Karpas-422 (cell line): ENCODE measurements around the gene WDR89. TPM values are rescaled to one million over a fixed set of nuclear protein-coding genes. Genes with fewer than 3 reads are reported as not detected.

Source experiments
- DNase-seq: peaks from one replicate; pipeline ENCODE4 v3.0.0-alpha.2; 2015
- H2AFZ ChIP-seq: fragments of 200-600 bp; sonication (generic); 2 replicates; pipeline ENCODE4 v1.6.1; 2014; ENCODE audit warnings: antibody characterized with exemption, low read length, mixed read lengths
- H3K27ac ChIP-seq: fragments of 200-600 bp; sonication (generic); 2 replicates; pipeline ENCODE4 v1.5.1; 2014; ENCODE audit warnings: mild to moderate bottlenecking, low read length, moderate library complexity
- H3K27me3 ChIP-seq: fragments of 200-600 bp; sonication (generic); 2 replicates; pipeline ENCODE4 v1.6.1; 2014; ENCODE audit warnings: low read length, mixed read lengths
- H3K36me3 ChIP-seq: fragments of 200-600 bp; sonication (generic); 2 replicates; pipeline ENCODE4 v1.6.1; 2014; ENCODE audit warnings: low read length, mixed read lengths; ENCODE audit not compliant: insufficient read depth
- H3K4me1 ChIP-seq: fragments of 200-600 bp; sonication (generic); 2 replicates; pipeline ENCODE4 v1.6.1; 2014; ENCODE audit warnings: mild to moderate bottlenecking, low read length, mixed read lengths
- H3K4me2 ChIP-seq: fragments of 200-600 bp; sonication (generic); 2 replicates; pipeline ENCODE4 v1.6.1; 2014; ENCODE audit warnings: low read length, low read depth, mild to moderate bottlenecking; ENCODE audit not compliant: poor library complexity, severe bottlenecking
- H3K4me3 ChIP-seq: fragments of 200-600 bp; sonication (generic); 2 replicates; pipeline ENCODE4 v1.5.1; 2014; ENCODE audit warnings: mild to moderate bottlenecking, antibody characterized with exemption, low read length, mixed read lengths
- H3K79me2 ChIP-seq: fragments of 200-600 bp; sonication (generic); 2 replicates; pipeline ENCODE4 v1.6.1; 2014; ENCODE audit warnings: mild to moderate bottlenecking, low read length, mixed read lengths
- H3K9ac ChIP-seq: fragments of 200-600 bp; sonication (generic); 2 replicates; pipeline ENCODE4 v1.6.0; 2014; ENCODE audit warnings: low read length
- H3K9me2 ChIP-seq: fragments of 200-600 bp; sonication (generic), shearing (Covaris generic); replicated peaks from 2 replicates; pipeline ENCODE4 v1.6.0; 2014; ENCODE audit warnings: mild to moderate bottlenecking, low read length, moderate library complexity; ENCODE audit not compliant: insufficient read depth
- H3K9me3 ChIP-seq: fragments of 300-700, 200-600 bp; sonication (generic); 2 replicates; pipeline ENCODE4 v1.6.1; 2014; ENCODE audit warnings: low read length, mixed read lengths
- H4K20me1 ChIP-seq: fragments of 200-600 bp; sonication (generic); 2 replicates; pipeline ENCODE4 v1.6.1; 2014; ENCODE audit warnings: mild to moderate bottlenecking, antibody characterized with exemption, low read length, low read depth; ENCODE audit not compliant: insufficient read depth
- total RNA-seq: library from RNA; depleted of rRNA; stranded (reverse); fragments of >200 nt; shearing (Covaris generic); gene quantifications from 2 replicates; pipeline ENCODE4 v1.2.3, GENCODE V29; 2014; ENCODE audit warnings: low replicate concordance; rRNA removed

Gene WDR89, protein sequence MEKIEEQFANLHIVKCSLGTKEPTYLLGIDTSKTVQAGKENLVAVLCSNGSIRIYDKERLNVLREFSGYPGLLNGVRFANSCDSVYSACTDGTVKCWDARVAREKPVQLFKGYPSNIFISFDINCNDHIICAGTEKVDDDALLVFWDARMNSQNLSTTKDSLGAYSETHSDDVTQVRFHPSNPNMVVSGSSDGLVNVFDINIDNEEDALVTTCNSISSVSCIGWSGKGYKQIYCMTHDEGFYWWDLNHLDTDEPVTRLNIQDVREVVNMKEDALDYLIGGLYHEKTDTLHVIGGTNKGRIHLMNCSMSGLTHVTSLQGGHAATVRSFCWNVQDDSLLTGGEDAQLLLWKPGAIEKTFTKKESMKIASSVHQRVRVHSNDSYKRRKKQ
- 20.1 and 34.4 TPM in 2 replicates for total RNA-seq

DNA sequence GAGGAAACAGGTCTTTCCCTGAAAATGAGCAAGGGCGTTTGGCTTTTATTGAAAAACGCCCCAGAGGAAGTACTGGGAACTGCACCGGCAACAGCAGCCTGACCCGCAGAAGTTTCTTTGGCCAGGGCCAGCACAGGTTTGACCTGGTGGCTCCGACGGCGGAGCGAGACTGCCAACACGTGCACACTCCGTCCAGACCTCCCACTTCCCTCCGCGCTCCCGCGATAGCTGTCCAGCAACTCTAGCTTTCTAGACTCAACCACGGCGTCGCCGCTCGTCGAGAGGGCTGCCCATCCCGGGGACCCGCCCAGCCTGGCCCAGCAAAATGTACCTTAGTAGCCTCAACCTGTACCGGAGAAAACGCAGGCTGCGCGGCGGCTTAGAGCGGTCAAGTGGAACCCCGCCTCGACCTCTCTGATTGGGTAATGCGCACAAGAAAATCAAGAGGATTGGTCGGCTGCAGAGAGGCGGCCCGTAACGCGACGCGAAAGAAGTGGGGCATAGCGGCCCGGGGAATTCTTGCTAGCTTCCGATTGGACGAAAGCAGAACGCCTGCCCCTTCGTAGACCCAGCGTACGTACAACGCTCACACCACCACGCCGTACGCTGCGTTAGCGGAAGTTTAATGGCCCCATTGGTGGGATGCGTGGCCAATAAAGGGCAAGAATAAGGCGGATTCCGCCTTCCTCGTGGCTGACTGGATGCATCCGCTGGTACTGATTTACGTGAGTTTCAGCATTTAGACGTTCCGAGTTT, at the start of gene WDR89:
Gene WDR89, minus strand, starts transcription at position 399 of the 756 bp plus-strand sequence. CDS start 41,929 bp downstream, outside the sequence.
- Histone ChIP-seq H3K9ac (peak within 1 kb of the TSS; percentile 78), H2AFZ (peak within 1 kb of the TSS; percentile 74), H3K4me3 (peak within 1 kb of the TSS; percentile 75), H4K20me1 (no peaks in the 10 kb centered on the region), H3K79me2 (peaks cover 76% of the 10 kb centered on the region), H3K27ac (peak within 1 kb of the TSS; percentile 90), H3K4me1 (peaks cover 30% of the 10 kb centered on the region), H3K9me2 (no peaks in the 10 kb centered on the region), H3K9me3 (peaks cover 5% of the 10 kb centered on the region; the same call in 1 of the 2 replicates), H3K36me3 (peaks cover 16% of the 10 kb centered on the region; the same call in 1 of the 2 replicates), H3K4me2 (peak within 1 kb of the TSS; percentile 92), H3K27me3 (no peaks in the 10 kb centered on the region)
- peak; percentile 100 for DNase-seq

DNA sequence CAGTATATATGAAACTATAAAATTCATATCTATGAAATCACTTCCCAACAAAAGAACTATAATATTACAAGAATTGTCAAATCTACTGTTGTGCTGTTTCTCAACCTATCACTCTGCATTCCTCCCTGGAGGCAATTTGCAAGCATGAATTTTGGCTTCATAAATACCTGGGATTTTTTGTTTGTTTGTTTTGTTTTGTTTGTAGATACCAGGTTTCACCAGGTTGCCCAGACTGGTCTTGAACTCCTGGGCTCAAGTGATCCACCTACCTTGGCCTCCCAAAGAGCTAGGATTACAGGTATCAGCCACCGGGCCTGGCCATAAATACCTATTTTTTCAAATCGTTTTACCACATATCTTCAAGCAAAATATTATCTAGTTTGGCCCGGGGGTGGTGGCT, 47.5 kb upstream of the WDR89 start:
- H3K36me3 ChIP-seq, result peaks cover 62% of the 10 kb centered on the region

DNA sequence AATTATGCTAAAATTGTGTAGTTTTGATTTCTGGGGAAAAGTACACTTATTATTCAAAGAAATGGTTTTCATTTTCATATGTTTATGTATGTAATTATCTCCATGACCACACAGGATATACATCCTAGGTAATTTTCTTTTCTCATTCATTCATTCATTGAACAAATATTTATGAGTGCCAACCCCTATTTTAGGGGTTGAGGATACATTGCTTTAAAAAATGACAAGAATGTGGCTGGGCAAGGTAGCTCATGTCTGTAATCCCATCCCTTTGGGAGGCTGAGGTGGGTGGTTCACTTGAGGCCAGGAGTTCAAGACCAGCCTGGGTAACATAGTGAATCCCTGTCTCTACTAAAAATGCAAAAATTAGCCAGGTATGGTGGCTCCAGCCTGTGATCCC, 45.3 kb upstream of the WDR89 start:
- no peaks in the 10 kb centered on the region for H4K20me1 ChIP-seq
- DNase-seq, result no peak
- no peak overlapping the region for H3K4me3 ChIP-seq
- H3K4me2 ChIP-seq, result no peak overlapping the region
- H3K79me2 ChIP-seq, result peaks cover 86% of the 10 kb centered on the region
- no peak overlapping the region for H3K27ac ChIP-seq
- no peak overlapping the region for H3K9ac ChIP-seq
- H3K9me2 ChIP-seq, result no peaks in the 10 kb centered on the region
- H3K9me3 ChIP-seq, result no peaks in the 10 kb centered on the region
- no peaks in the 10 kb centered on the region for H3K4me1 ChIP-seq
- H3K27me3 ChIP-seq, result no peaks in the 10 kb centered on the region
- no peak overlapping the region for H2AFZ ChIP-seq
- peaks cover 66% of the 10 kb centered on the region for H3K36me3 ChIP-seq

More for the DNA sequence above, 47.5 kb upstream of the WDR89 start:
- Histone ChIP-seq H3K4me2 (no peak overlapping the region), H4K20me1 (no peaks in the 10 kb centered on the region), H2AFZ (no peak overlapping the region), H3K9me3 (no peaks in the 10 kb centered on the region), H3K9ac (no peak overlapping the region), H3K27ac (no peak overlapping the region), H3K4me1 (peaks cover 10% of the 10 kb centered on the region; the same call in 1 of the 2 replicates), H3K9me2 (no peaks in the 10 kb centered on the region), H3K79me2 (peaks cover 86% of the 10 kb centered on the region), H3K27me3 (no peaks in the 10 kb centered on the region), H3K4me3 (no peak overlapping the region)
- DNase-seq, result no peak

DNA sequence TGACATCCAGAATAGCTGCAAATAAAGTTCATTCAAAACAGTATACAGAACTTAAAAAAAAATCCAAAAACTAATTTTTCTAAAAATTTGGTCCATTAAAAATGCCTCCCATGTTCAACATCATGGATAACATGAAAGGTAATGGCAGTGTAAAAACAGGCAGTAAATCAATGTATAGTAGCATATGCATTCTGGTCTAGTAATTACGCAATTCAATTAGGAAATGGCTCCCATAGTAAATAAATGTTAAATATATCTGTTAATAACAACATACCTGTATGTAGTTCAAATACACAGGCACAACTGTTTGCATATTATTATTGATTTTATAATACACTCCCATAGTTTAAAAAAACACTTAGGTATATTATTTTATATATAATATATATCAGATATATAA, 43.7 kb upstream of the WDR89 start:
- no peaks in the 10 kb centered on the region for H3K9me2 ChIP-seq
- H4K20me1 ChIP-seq, result no peaks in the 10 kb centered on the region
- peaks cover 68% of the 10 kb centered on the region for H3K36me3 ChIP-seq
- no peaks in the 10 kb centered on the region for H3K9me3 ChIP-seq
- no peaks in the 10 kb centered on the region for H3K27me3 ChIP-seq
- no peak overlapping the region for H3K27ac ChIP-seq
- H3K4me2 ChIP-seq, result no peak overlapping the region
- DNase-seq, result no peak
- H2AFZ ChIP-seq, result no peak overlapping the region
- H3K4me3 ChIP-seq, result no peak overlapping the region
- no peak overlapping the region for H3K9ac ChIP-seq
- peaks cover 84% of the 10 kb centered on the region for H3K79me2 ChIP-seq
- H3K4me1 ChIP-seq, result no peaks in the 10 kb centered on the region

DNA sequence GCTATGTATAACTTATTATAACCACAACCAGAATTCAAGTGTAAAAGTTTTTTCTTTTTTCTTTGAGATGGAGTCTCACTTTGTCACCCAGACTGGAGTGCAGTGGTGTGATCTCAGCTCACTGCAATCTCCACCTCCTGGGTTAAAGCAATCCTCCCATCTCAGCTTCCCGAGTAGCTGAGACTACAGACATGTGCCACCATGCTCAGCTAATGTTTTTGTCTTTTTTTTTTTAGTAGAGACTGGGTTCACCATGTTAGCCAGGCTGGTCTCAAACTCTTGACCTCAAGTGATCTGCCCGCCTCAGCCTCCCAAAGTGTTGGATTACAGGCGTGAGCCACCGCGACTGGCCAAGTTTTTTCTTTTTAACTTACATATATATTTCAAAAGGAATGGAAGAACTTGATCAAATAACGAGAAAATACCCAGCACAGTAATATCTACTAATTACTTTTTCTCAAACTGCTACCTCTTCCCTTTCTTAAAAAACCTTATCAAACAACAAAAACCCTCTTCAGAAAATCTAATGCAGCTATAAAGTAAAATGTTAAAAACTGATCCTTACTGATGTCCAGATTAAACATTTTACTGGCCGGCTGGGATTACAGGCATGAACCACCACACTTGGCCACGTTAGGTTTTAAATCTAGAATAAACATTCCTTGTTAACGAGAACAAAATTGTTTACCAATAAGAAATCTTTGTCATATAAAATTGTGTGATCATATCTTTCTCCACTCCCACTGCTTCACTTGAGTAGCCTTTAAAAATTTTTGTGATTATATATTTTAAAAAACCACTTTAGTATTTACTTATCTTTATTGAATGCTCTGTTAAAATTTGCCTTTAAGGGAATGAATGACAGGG, 41.3 kb upstream of the WDR89 start:
- Histone ChIP-seq H3K27ac (no peak overlapping the region), H3K4me3 (no peak overlapping the region), H3K9ac (no peak overlapping the region), H3K79me2 (peaks cover 69% of the 10 kb centered on the region), H4K20me1 (no peaks in the 10 kb centered on the region), H3K9me2 (no peaks in the 10 kb centered on the region), H3K36me3 (peaks cover 67% of the 10 kb centered on the region), H3K27me3 (no peaks in the 10 kb centered on the region), H3K4me1 (no peaks in the 10 kb centered on the region), H2AFZ (no peak overlapping the region), H3K4me2 (no peak overlapping the region), H3K9me3 (no peaks in the 10 kb centered on the region)
- DNase-seq, result no peak

DNA sequence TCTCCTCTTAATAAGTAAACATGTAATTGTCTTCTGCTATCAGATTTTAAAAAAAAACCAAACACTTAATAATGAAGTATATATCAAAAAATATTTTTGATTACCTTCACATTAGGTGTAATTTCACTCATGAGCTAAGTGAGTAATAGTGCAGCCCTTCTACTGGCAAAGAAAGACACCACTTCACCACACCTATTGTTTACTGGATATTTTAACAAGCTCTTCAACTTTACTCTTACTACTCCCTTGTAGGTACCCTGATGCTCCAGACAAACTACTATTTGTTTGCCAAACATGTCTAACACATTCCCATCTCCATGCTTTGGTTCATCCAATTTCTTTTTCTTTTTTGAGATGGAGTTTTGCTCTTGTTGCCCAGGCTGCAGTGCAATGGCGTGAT, 36.9 kb upstream of the WDR89 start:
- H3K4me1 ChIP-seq, result no peaks in the 10 kb centered on the region
- no peak overlapping the region for H3K4me3 ChIP-seq
- DNase-seq, result no peak
- H2AFZ ChIP-seq, result no peak overlapping the region
- no peak overlapping the region for H3K9ac ChIP-seq
- H3K9me3 ChIP-seq, result no peaks in the 10 kb centered on the region
- H3K36me3 ChIP-seq, result peaks cover 45% of the 10 kb centered on the region
- H3K79me2 ChIP-seq, result peaks cover 29% of the 10 kb centered on the region
- no peaks in the 10 kb centered on the region for H3K9me2 ChIP-seq
- no peaks in the 10 kb centered on the region for H3K27me3 ChIP-seq
- no peak overlapping the region for H3K27ac ChIP-seq
- H3K4me2 ChIP-seq, result no peak overlapping the region
- H4K20me1 ChIP-seq, result no peaks in the 10 kb centered on the region

DNA sequence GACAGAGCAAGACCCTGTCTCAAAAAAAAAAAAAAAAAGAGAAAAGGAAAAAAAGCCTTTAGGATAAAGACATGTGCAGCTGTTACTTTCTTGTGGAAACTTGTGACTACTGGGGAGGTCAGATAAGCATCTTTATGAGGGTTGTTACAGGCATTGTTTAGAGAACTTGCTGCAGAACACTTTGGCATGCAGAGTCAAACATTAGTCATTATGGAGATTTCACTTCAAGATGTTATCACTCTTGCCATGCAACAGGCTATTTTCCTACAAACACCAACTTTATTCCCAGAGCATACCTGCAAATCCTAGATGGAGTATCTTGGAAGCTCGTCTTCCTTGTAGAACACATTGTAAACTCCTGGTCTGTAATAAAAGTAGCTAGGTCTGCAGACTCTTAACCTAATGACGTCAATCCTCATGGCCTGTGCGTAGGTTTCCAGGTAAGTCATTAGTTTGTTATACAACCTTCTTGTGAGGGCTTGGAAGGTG, 36.3 kb upstream of the WDR89 start:
- H3K4me2 ChIP-seq, result no peak overlapping the region
- H3K4me1 ChIP-seq, result no peaks in the 10 kb centered on the region
- H3K79me2 ChIP-seq, result peaks cover 24% of the 10 kb centered on the region
- no peaks in the 10 kb centered on the region for H4K20me1 ChIP-seq
- H3K27ac ChIP-seq, result no peak overlapping the region
- H3K27me3 ChIP-seq, result no peaks in the 10 kb centered on the region
- H3K4me3 ChIP-seq, result no peak overlapping the region
- peaks cover 40% of the 10 kb centered on the region for H3K36me3 ChIP-seq
- H3K9me2 ChIP-seq, result no peaks in the 10 kb centered on the region
- no peak overlapping the region for H2AFZ ChIP-seq
- no peak for DNase-seq
- no peaks in the 10 kb centered on the region for H3K9me3 ChIP-seq
- no peak overlapping the region for H3K9ac ChIP-seq
